GM18502 (cell line): ENCODE measurements around the gene GLO1.
"Not testable (repeated sequence)": the region's sequence is repeated elsewhere in the genome, so short reads cannot be mapped to it uniquely, and the experiment has no call there.

Source experiments
- ATAC-seq: cut with Tn5 transposase; IDR thresholded peaks from one replicate; pipeline ENCODE4 v1.9.1; 2021; ENCODE audit warnings: mild to moderate bottlenecking; ENCODE audit not compliant: unreplicated experiment, poor library complexity

GLO1 gene

DNA sequence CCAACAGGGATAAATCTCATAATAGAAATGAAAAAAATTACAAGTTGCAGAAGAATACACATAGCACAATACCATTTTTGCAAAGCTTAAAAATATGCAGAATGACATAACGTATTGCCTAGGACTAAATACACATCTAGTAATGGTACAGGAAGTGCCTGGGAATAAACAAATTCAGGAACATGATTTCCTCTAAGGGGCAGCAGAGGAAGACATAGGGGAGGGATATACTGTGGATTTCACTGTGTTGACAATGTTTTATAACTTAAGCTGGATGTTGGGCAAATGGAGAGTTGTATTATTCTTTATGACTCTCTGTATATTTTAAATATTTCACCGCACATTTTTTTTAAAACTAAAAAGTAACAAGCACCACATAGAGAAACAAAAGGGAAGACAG lies 5.6 kb upstream of the GLO1 start:
- ATAC-seq: no peak

DNA sequence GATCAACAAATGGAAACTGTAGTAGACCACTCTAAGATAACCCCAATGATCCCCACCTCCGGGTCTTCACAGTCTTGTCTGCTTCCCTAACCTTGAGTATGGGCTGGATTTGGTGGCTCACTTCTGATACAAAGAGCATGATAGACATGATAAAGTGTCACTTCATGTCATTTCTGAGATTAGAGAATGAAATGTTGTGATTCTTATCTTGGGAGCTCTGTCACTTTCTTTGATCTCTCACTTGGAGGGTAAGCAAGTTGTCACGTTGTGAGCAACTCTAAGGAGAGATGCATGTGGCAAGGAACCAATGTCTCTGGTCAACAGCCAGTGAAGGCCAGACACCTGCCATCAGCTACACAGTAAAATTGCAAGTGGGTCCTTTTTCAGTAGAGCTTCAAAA lies 3.0 kb upstream of the GLO1 start:
- no peak for ATAC-seq

DNA sequence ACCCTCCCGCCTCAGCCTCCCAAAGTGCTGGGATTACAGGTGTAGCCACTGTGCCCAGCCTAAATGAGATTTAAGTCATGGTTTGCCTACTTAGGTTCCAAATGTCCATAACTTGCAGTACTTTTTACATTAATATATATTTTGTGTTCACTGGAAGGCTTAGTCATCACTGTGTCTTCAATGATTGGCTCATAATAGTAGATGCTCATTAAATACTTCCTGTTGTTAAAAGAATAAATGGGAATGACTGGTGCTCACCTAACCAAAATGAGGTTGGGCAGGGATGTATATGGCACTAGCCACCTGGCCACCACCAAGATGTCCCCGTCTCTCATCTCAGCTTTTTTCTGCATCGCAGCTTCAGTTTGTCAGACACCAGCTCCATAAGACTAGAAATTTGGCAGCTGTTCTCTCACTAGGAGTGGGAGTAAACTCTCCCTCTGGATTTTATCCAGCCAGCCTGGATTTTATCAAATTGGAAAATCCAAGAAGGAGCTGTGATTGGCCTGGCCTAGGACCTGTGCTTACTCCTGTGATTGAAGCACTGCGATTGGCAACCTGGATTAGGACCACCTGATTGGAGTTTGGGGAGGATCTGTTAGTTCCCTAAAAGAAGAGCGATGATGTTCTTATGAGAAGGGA lies 1.1 kb upstream of the GLO1 start:
- ATAC-seq: no peak

DNA sequence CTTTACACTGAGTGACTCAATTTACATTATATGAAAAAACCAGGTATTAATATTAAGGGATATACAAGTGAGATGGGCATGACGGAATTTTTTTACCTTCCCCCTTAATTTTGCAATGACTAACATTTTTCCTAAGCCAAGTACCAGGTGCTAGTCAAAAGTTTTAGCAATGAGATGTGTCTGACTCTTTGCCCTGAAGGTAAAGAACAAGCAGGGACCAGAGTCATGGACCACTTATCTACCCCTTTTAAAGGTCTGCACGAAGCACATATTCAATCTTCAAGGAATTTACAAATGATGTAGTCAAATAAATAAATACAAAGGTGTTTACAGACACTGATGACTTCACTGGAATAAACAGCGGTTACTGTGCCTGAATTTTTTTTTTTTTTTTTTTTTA lies 1.4 kb downstream of the GLO1 start:
- no peak for ATAC-seq

DNA sequence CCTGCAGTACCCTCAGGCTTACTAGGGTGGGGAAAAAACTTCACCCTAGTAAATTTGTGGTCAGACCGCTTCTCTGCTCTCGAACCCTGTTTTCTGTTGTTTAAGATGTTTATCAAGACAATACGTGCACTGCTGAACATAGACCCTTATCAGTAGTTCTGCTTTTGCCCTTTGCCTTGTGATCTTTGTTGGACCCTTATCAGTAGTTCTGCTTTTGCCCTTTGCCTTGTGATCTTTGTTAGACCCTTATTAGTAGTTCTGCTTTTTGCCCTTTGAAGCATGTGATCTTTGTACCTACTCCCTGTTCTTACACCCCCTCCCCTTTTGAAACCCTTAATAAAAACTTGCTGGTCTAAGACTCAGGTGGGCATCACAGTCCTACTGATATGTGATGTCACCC lies 3.2 kb downstream of the GLO1 start:
- not testable (repeated sequence) for ATAC-seq

DNA sequence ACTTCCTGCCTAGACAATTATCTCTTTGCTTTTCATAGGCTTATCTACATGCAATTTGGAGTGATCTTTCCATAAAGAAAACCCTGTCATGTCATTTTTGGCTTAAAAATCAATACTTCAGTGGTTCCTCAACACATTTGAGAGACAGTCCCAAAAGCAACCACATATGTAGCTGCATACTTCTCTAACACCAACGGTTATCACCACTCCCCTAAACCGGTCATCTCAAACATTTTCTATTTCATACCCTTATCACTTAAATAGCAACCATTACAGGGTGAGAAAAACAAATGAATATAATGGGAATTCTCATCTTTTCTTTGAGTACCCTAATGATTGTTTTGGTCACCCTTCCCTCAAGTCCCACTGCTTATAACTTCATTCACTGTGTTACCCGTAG lies 5.1 kb downstream of the GLO1 start:
- no peak for ATAC-seq

DNA sequence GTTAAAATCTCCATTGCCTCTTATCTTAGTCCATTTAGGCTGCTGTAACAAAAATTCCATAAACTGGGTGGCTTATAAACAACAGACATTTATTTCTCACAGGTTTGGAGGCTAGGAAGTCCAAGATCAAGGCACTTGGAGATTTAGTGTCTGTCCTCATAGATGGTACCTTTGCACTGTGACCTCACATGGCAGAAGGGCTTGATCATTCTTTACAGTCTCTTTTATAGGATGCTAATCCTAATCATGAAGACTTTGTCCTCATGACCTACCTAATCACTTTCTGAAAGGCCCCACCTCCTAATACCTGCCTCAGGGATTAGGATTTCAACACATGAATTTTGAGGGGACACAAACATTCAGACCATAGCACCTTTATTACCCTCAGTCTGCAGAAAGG lies 6.6 kb downstream of the GLO1 start:
- ATAC-seq: no peak

DNA sequence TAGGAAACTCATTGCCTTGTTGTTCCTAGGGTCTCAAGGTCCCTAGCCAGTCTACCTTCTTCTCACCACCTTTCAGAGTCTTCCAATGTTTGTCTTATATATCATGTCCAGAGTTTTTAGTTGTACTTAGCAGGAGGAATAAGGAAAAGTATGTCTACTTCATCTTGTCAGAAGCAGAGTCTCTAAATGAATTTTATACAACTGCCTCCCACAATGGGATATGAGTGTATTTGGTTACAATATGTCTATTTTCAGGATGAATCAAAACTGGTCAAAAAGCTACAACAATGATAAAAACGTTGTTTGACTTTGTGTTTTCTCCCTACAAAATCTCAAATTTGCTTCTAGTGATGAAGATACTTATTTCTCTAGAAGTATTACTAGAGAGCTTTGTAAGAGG lies 7.0 kb downstream of the GLO1 start:
- ATAC-seq: no peak

DNA sequence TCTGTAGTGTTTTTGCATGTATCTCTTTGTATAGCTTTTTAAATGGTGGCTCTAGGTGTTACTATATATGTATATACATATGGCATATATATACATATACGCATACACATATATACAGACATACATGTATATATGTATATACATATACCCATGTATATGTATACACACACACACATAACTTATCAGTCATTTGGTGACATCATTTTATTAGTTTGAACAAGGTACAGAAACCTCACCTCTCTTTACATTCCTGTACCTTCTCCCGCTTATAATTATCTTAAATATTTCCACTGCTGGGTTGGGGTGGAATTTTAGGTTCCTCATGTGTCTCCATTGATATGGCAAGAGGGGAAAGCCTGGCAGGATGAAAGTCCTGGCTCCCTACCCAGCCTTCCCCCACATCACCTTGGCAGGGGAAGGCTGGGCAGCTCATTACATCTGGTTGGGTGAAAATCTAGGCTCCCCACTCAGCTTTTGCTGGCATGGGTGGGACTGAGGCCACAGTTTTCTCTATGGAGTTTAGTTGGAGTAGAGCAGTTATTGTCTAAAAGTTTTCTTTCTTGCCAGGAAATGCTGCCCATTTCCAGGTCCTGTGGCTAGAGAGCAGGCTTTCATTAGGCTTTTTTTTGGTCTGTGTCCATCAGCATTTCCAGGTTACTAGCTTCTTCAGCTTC lies 7.6 kb downstream of the GLO1 start:
- no peak for ATAC-seq

DNA sequence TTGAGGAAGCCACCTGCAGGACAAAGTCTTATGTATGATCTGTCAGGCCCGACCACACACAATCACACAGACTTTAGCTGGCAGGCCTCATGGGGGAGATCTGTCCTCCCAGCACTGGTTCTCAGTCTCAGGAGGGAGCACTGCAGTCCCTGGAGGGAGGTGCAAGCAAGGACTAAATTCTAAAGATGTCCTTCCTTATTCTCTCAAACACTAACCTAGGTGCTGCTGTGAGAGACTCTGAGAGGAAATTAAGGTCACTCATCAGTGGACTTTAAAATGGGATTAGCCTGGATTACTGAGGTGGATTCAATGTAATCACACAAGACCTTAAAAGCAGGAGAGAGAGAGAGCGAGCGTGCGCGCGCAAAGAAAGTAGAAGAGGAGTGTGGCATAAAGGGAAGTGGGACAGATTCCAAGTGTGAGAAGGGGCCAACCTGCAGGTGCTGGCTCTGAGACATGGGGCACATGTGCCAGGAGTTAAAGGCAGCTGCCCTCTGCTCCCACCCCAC lies 14.3 kb downstream of the GLO1 start:
- peak; percentile 76 for ATAC-seq

DNA sequence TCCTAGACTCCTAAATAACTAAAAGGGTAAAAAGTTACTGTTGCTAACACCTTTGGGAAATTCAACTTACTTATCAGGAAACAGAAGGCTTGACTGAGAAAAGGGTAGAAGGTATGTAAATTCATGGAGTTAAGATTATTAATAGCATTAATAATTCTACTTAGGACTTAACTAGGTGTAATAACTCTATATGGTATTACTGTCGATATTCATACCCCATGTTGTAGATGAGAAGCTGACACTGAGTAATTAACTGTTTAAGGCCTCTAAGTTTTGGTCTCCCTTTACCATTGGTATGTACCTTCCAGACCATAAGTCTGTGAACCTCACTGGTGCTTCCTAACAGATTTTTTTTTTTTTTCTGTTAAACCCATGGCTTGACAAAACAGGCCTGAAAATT lies 15.4 kb downstream of the GLO1 start:
- ATAC-seq: no peak

DNA sequence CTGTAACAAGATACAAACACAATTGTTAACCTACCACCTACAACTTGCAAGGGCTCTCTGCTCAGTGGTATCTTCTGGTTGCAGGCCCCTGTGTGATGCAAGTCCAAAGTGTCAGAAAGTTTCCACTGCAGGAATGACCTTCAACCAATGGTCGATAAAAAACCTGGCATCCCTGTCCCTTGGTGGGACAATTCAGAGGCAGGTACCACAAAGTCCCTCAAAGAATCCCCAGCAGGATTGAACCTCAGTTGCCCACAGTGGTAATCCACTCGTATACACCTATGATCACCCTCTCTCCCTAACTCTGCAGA lies 15.9 kb downstream of the GLO1 start:
- ATAC-seq: no peak

DNA sequence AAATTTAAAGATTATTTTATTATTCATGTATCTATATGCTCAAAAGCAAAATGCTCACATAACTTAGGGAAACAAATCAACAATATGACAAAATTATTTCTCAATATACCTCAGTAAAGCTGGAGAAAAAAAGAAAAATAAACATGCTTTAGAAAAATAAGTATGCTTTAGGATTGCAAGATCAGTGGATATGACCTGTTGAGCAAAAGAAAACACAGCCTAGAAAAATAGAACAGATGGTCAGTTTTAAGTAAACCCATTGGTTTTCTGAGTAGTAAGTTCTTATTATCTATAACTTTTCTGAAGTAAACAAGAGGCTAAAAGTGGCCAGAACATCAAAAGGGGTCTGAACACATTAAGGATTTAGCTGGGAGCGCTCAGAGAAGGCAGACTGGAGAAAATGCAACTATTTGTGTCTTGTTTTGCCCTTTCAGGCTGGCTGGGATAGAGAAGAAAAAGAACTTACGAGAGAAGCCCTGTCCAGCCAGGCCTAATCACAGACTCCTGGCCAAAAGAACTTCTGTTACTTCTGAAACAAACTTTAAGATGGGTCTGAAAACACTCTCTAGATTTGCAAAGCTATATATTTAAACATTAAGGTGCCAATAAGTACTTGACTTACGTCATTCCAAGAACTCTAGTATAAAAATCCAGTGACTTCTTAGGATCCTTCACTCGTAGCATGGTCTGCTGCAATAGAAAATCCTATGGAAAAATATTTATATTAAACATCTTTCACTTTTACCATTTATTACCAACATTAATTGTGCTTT lies 16.5 kb downstream of the GLO1 start:
- no peak for ATAC-seq

DNA sequence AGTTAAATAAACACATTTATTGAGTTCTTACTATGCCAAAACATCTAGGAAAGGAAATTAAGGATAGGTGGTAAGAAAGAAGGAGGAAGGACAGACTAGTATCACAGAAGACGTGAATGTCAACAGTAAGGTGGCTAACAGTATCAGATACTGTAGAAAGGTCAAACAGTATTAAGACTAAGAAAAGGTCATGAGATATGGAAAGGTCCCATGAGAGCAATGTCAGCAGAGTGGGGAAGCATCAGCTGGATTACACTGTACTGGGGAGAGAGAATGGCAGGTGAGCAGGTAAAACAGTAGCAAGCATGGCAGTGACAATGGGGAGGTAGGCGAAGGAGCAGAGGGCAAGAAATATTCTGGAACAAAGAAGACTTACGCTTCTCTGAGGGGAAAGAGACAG lies 18.0 kb downstream of the GLO1 start:
- no peak for ATAC-seq

DNA sequence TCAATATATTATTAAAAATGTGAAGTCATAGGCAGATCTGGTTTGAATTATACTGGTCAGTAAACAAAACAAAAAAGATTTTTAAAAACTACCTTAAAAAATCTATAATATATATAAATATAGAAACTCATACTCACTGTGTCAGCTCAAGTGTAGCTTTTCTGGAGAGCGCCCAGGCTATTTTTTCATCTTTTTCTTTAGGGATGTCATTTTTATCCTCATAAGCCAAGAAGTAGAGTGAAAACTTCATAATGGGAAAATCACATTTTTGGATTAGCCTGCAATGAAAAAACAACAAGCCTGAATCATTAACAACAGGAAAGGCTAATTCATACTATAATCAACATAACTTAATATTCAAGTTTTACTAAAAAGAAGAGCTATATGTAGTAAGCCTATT lies 18.7 kb downstream of the GLO1 start:
- ATAC-seq: no peak

DNA sequence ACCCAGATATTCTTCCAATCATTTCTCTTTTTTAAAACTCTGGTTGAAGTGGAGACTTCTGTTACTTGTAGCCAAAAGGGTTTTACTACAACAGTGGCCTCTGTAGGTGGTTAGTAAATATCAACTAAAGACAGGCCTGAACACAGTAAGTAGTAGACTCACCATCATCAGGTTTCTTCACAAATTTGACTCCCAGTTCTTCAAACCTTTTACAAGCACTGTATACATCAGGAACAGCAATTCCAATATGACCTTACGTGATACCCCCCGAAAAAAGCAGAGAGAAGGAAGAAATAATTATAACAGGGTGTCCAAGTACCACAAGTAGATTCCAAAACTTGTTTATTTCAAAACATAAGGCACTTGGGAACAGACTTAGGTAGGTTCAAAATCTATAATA lies 21.1 kb downstream of the GLO1 start:
- no peak for ATAC-seq

DNA sequence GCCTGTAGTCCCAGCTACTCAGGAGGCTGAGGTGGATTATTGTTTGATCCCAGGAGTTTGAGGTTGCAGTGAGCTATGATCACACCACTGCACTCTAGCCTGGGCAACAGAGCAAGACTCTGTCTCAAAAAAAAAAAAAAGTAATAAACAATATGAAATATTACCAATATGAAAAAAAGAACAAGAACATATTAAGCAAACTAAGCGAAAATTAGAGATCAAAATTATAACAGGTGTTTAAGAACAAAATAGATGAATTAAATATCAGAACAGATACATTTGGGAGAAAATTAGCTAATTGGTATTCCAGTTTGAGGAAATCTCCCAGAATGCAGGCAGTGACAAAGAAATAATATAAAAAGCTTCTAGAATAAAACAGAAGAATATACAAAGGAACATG lies 23.3 kb downstream of the GLO1 start:
- ATAC-seq: no peak

DNA sequence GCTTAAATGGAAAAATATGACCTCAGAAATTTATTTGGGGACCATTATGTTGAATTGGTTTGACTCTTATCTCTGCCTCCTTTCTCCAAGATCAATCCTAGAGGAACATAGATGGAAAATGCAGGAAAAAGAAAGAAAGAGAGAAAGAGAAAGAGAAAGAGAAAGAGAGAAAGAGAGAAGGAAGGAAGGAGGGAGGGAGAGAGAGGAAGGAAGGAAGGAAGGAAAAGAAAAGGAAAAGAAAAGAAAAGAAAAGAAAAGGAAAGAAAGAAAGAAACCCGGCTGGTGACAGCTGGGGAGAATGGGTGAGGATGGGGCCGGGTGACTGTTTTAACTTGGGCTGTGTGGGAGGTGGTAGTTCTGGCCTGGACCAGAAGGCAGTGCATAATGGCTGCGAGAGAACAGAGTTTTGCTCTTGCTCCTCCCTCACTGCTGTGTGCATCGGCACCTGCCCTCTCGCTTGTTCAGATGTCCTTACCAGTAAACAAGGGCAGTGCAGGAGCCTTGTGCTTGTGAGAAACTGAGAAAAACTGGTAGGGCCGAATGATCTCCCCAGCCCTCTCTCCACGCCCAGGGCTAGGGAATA lies 24.7 kb downstream of the GLO1 start:
- peak; percentile 53 for ATAC-seq

DNA sequence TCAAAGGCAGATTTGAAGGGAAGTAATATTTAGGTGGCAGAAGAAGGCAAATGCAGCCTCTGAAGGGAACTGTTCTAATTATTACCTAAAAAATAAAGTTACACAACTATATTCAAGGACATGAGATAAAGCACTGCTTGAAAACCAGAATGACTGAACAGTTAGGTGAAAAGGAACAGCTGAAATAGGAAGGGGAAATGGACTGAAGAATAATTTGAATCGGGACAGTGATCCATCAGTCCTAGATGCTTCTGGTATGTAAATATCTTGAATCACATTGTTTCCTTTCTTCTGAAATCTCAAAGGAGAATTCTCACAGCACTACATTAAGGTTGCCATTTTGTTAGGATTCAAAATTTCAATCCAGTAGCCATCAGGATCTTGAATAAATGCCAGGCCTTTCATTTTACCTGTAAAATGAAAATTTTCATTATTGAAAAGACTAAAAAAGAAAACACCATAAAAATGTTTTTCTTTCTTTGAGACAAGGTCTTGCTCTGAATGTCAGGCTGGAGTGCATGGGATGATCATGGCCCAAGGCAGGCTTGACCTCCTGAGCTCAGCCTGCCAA lies 25.9 kb downstream of the GLO1 start:
- ATAC-seq: no peak

DNA sequence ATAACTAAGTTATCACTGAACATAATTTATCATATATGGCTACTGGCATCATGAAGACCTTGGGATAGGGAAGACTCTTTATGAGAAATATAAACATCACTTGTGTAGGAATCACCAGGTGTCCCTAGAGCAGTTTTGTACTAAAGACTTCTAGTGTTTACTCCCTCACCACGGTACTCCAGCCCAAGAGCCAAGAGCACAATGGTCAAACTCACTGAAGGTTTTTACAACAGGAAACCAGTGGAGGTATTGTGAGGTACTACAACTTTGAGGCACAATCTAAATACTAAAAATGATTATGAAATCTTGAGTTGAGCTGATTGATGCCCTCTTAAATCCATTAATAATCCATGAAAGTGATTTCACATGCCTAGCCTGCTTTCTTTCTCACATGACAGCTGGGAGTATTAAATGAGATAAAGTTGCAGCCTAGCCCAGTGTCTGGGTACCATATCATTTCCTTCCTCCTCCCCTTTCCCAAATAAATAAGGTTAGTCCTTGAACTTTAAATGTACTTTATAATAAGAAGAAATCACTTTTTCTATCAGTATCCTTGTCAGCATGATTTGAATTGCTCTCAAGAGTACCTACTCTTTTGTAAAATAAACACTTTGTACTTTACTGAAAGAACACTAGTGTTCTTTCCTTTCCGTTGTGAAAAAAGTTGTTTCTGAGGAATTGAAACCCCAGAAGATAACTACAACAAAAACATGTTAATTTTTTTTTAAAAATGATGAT lies 26.5 kb downstream of the GLO1 start:
- ATAC-seq: no peak
